Measurements from ENCODE around the gene CUBN. TPM values are rescaled to one million over a fixed set of nuclear protein-coding genes. Genes with fewer than 3 reads are reported as not detected.
A peak's percentile ranks its signal among the peaks of the same experiment; 100 is the strongest.

The CUBN gene
- total RNA-seq, 1 experiment from 2014 or later, result 1.7 TPM

- DNase-seq (ENCODE audit: low read depth), result no peak
Measured at GRCh38 chr10:16989826-16990293, 139.8 kb downstream of the CUBN start.

GRCh38 chr10:16988900-16989299 is 140.7 kb downstream of the CUBN start:
- DNase-seq (ENCODE audit: low read depth), result no peak

GRCh38 chr10:16987976-16988610 is 141.5 kb downstream of the CUBN start:
- no peak for DNase-seq (ENCODE audit: low read depth)

GRCh38 chr10:16987206-16987621 is 142.4 kb downstream of the CUBN start:
- DNase-seq (ENCODE audit: low read depth), result peak; percentile 62

- DNase-seq (ENCODE audit: low read depth), result peak; percentile 85
Measured at GRCh38 chr10:16986406-16987205, 143.0 kb downstream of the CUBN start.

- DNase-seq (ENCODE audit: low read depth), result no peak
Measured at GRCh38 chr10:16986082-16986405, 143.6 kb downstream of the CUBN start.

- DNase-seq (ENCODE audit: low read depth), result no peak
Measured at GRCh38 chr10:16984242-16984641, 145.4 kb downstream of the CUBN start.

- no peak for DNase-seq (ENCODE audit: low read depth)
Measured at GRCh38 chr10:16976803-16977202, 152.8 kb downstream of the CUBN start.

GRCh38 chr10:16975188-16975587 is 154.4 kb downstream of the CUBN start:
- DNase-seq (ENCODE audit: low read depth), result no peak

GRCh38 chr10:16968416-16969041 is 161.1 kb downstream of the CUBN start:
- peak; percentile 80 for DNase-seq (ENCODE audit: low read depth)

GRCh38 chr10:16967866-16968415 is 161.7 kb downstream of the CUBN start:
- no peak for DNase-seq (ENCODE audit: low read depth)

GRCh38 chr10:16966991-16967865 is 162.4 kb downstream of the CUBN start:
- DNase-seq (ENCODE audit: low read depth), result no peak

- DNase-seq (ENCODE audit: low read depth), result peak; percentile 97
Measured at GRCh38 chr10:16965740-16966447, 163.7 kb downstream of the CUBN start.

- no peak for DNase-seq (ENCODE audit: low read depth)
Measured at GRCh38 chr10:16965344-16965616, 164.3 kb downstream of the CUBN start.

- no peak for DNase-seq (ENCODE audit: low read depth)
Measured at GRCh38 chr10:16964576-16965343, 164.9 kb downstream of the CUBN start.

- DNase-seq (ENCODE audit: low read depth), result no peak
Measured at GRCh38 chr10:16960551-16960950, 169.1 kb downstream of the CUBN start.

GRCh38 chr10:16957038-16957437 is 172.6 kb downstream of the CUBN start:
- DNase-seq (ENCODE audit: low read depth), result no peak

- no peak for DNase-seq (ENCODE audit: low read depth)
Measured at GRCh38 chr10:16954280-16955030, 175.2 kb downstream of the CUBN start.

GRCh38 chr10:16953270-16953669 is 176.3 kb downstream of the CUBN start:
- DNase-seq (ENCODE audit: low read depth), result no peak

GRCh38 chr10:16952610-16953009 is 177.0 kb downstream of the CUBN start:
- peak; percentile 57 for DNase-seq (ENCODE audit: low read depth)

Measured in Daoy (cell line).